ENCODE results near the gene OR51F1.

GRCh38 chr11:4768094-4768493 lies 1.6 kb downstream of the OR51F1 start:
- TF ChIP-seq CTCF (IDR thresholded peaks at IDR 0.05; ENCODE audit: low read length) (no peak), EZH2 (IDR thresholded peaks at IDR 0.05; ENCODE audit: borderline replicate concordance, low read length) (no peak)
